Spleen (tissue), 7 donors: Measurements from ENCODE around the gene DPYSL3.

ENCODE experiments used
- POLR2A ChIP-seq, 3 donors: fragments of 450-650 bp; IDR thresholded peaks; one replicate each; pipeline ENCODE4 v1.5.1; 2017; ENCODE audit warnings: antibody characterized with exemption in 3 of 3, mild to moderate bottlenecking in 1 of 3
- POLR2AphosphoS5 ChIP-seq, 3 donors: sonication (generic); formaldehyde crosslinking; IDR thresholded peaks; one replicate each; pipeline ENCODE4 v1.5.1; 2017; ENCODE audit warnings: antibody characterized with exemption in 3 of 3
- TF ChIP-seq, protein P1 (sequence below), 11 experiments: fragments of 200-600 bp in 7 of 11; fragments of 450-650 bp in 4 of 11; sonication (generic) in 4 of 11; IDR thresholded peaks in 8 of 11; conservative IDR thresholded peaks in 3 of 11; 1 replicate in 7 of 11; 2 replicates in 4 of 11; pipeline versions ENCODE4 v1.4.0 to v1.8.0; 2016 to 2021; ENCODE audit warnings: antibody characterized with exemption in 11 of 11, inconsistent platforms in 4 of 11, mild to moderate bottlenecking in 1 of 11
- donor health status: DM: no; HTN: no; CAD: no; lungs with moderate emphysema.
- donor health status: DM: no; HTN: no; CAD: no.
- donor health status: DM: no; HTN: no; CAD: no.

DNA sequence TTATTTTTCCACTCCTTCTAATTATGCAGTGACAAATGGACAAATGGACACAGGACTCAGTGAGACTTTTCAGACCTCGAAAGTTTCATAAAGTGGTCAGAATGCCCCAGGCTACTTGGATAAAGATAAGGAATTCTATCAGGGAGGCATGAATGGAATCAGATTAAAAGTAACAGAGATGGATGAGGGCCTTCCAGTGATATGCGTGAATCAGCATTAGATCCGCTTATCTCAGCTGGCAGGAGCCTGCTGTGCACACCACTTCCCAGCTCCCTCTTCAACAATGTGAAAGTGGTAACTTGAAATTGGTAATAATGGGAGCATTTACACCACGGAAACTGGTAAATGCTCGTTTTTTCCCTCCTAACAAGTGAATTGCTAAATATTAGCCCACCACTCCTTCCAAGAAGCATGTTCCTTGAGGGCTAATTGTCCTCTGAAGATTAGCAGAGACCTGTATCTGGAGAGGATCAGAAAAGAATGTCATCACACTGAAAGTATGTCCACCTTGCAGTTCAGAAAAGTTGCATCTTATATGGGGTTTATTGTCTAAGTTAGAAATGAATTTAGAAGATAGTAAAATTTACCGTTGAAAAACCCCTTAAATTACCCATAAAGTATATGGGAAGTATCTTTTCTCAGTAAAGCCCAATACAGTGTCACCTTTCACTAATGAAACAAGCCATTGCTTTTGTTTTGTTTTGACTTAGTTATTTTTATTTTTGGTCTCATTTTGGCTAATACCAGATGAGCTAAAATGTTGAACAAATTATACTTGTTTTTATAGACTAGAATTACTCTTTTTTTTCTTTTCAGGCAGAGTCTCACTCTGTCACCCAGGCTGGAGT lies 125.3 kb downstream of the DPYSL3 start:
- TF ChIP-seq, protein P1, sequence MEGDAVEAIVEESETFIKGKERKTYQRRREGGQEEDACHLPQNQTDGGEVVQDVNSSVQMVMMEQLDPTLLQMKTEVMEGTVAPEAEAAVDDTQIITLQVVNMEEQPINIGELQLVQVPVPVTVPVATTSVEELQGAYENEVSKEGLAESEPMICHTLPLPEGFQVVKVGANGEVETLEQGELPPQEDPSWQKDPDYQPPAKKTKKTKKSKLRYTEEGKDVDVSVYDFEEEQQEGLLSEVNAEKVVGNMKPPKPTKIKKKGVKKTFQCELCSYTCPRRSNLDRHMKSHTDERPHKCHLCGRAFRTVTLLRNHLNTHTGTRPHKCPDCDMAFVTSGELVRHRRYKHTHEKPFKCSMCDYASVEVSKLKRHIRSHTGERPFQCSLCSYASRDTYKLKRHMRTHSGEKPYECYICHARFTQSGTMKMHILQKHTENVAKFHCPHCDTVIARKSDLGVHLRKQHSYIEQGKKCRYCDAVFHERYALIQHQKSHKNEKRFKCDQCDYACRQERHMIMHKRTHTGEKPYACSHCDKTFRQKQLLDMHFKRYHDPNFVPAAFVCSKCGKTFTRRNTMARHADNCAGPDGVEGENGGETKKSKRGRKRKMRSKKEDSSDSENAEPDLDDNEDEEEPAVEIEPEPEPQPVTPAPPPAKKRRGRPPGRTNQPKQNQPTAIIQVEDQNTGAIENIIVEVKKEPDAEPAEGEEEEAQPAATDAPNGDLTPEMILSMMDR (IDR thresholded peaks at IDR 0.05 in 8 of 11, conservative IDR thresholded peaks at IDR 0.05 in 3 of 11) = no peak
- TF ChIP-seq POLR2A (IDR thresholded peaks at IDR 0.05) (no peak), POLR2AphosphoS5 (IDR thresholded peaks at IDR 0.05) (no peak)
